ENCODE measurements around the gene KCNH8. TPM values are rescaled to one million over a fixed set of nuclear protein-coding genes. Genes with fewer than 3 reads are reported as not detected.

Gene KCNH8
- total RNA-seq, 1 experiment from 2014 or later = 3.7 TPM

- Mint-ChIP-seq H3K27me3 (ENCODE audit: low read depth) (no peaks in the 10 kb centered on the region), H3K36me3 (ENCODE audit: insufficient read depth in 1 of 3, low read depth in 3 of 3) (peaks cover 11 to 33% (median 18%) of the 10 kb centered on the region in 3 experiments), H3K4me3 (no peak overlapping the region), H3K27ac (no peak overlapping the region; a peak in 1 of 7 replicates), H3K4me1 (peaks cover 20 to 22% of the 10 kb centered on the region in 2 experiments), H3K9me3 (peaks cover 13 to 14% of the 10 kb centered on the region in 2 experiments; a peak in 4 of 5 replicates)
- no peaks in the 10 kb centered on the region for H3K23me2 ChIP-seq (ENCODE audit: insufficient read length, low read depth, low read length, poor library complexity, severe bottlenecking)
- DNase-seq = no peak
- H4K20me1 ChIP-seq (ENCODE audit: control insufficient read depth, insufficient read depth, insufficient read length) = no peaks in the 10 kb centered on the region
- no peak overlapping the region for H4K5ac ChIP-seq (ENCODE audit: insufficient read length, low read depth, low read length)
- H3K27ac ChIP-seq (ENCODE audit: insufficient read length, low read depth, low read length) = no peak overlapping the region
- H3K18ac ChIP-seq (ENCODE audit: insufficient read length, low read depth, low read length) = no peak overlapping the region
- H2BK20ac ChIP-seq (ENCODE audit: low read depth, low read length, poor library complexity, severe bottlenecking) = no peak overlapping the region
- no peak overlapping the region for H2AFZ ChIP-seq (ENCODE audit: low read length)
- no peak overlapping the region for H3K4ac ChIP-seq (ENCODE audit: low read depth, low read length)
- no peak overlapping the region for H3K23ac ChIP-seq (ENCODE audit: insufficient read length, low read depth, low read length)
- no peak overlapping the region for H2AK5ac ChIP-seq (ENCODE audit: insufficient read length, low read length)
- no peak overlapping the region for H2BK12ac ChIP-seq (ENCODE audit: insufficient read length, low read depth, low read length)
- H2BK5ac ChIP-seq (ENCODE audit: insufficient read length, low read length) = no peak overlapping the region
- H4K8ac ChIP-seq (replicated peaks; ENCODE audit: insufficient read length, low read depth, low read length) = no peak overlapping the region
- no peak overlapping the region for H3K14ac ChIP-seq (ENCODE audit: insufficient read depth, low read length)
- no peak overlapping the region for H2BK15ac ChIP-seq (ENCODE audit: low read depth, low read length)
- no peak overlapping the region for H3T11ph ChIP-seq (ENCODE audit: low read length)
- whole genome bisulfite sequencing (ENCODE audit: extremely low coverage, insufficient read length, low lambda C conversion rate) = no CpG with 5 or more reads among the region's 2 CpGs
- H3K27me3 ChIP-seq (ENCODE audit: insufficient read depth, low read length) = no peaks in the 10 kb centered on the region
- H3K9me3 ChIP-seq (ENCODE audit: control insufficient read depth, low read depth, low read length) = no peaks in the 10 kb centered on the region
- no peaks in the 10 kb centered on the region for H3K79me2 ChIP-seq (ENCODE audit: insufficient read depth, low read length)
- no peaks in the 10 kb centered on the region; the same call in 1 of the 2 replicates for H3K4me1 ChIP-seq (ENCODE audit: insufficient read depth, low read length)
- no peak overlapping the region for H3K56ac ChIP-seq (ENCODE audit: insufficient read length, low read depth, low read length)
- no peak overlapping the region for H2BK120ac ChIP-seq (ENCODE audit: low read depth, low read length, poor library complexity, severe bottlenecking)
- H3K9ac ChIP-seq (ENCODE audit: extremely low read depth, insufficient read length, low read length) = no peak overlapping the region
- H4K91ac ChIP-seq (ENCODE audit: insufficient read length, low read depth, low read length) = no peak overlapping the region
- TF ChIP-seq, protein P1, sequence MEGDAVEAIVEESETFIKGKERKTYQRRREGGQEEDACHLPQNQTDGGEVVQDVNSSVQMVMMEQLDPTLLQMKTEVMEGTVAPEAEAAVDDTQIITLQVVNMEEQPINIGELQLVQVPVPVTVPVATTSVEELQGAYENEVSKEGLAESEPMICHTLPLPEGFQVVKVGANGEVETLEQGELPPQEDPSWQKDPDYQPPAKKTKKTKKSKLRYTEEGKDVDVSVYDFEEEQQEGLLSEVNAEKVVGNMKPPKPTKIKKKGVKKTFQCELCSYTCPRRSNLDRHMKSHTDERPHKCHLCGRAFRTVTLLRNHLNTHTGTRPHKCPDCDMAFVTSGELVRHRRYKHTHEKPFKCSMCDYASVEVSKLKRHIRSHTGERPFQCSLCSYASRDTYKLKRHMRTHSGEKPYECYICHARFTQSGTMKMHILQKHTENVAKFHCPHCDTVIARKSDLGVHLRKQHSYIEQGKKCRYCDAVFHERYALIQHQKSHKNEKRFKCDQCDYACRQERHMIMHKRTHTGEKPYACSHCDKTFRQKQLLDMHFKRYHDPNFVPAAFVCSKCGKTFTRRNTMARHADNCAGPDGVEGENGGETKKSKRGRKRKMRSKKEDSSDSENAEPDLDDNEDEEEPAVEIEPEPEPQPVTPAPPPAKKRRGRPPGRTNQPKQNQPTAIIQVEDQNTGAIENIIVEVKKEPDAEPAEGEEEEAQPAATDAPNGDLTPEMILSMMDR (conservative IDR thresholded peaks at IDR 0.05) = no peak
- no peaks in the 10 kb centered on the region for H3K79me1 ChIP-seq (ENCODE audit: insufficient read depth, low read depth, low read length, poor library complexity, severe bottlenecking)
- no peak overlapping the region for H3K4me2 ChIP-seq (ENCODE audit: insufficient read depth, insufficient read length, low read length)
Measured at GRCh38 chr3:19348500-19348899, 200.2 kb downstream of the KCNH8 start.
